Measurements from ENCODE around the gene MRPL16.

MRPL16 gene

DNA sequence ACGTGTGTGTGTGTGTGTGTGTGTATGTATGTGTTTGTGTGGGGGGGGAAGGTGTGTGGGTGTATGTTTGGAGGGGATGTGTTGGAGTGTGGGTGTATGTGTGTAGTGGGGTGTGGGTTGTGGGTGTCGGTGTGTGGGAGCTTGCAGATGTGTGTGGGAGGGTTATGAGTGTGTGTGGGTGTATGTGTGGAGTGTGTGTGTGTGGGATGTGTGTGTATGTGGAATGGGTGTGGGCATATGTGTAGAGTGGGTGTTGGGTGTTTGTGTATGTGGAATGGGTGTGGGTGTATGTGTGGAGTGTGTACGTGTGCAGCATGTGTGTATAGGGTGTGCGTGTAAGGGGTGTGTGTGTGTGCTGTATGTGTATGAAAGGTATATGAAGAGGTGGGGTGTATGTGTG, 40.8 kb downstream of the MRPL16 start:
- DNase-seq, result no peak

DNA sequence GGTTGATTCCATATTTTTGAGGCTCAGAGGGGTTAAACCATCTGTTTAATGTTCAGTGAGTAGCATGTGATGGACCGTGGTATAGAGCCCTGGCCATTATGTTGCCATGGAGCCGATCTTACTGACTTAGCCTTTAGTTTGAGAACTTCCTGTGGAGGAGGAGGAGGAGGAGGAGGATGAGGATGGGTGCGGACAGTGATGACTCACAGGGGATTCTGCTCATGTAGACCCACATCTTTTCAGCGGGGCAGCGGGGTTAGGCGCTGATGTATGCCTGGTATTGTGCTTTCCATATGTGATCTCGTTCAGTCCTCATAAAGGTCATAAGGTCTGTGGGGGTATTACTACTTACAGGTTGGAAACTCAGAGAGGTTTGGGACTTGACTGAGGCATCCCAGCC, 41.5 kb downstream of the MRPL16 start:
- peak; percentile 18 for DNase-seq

DNA sequence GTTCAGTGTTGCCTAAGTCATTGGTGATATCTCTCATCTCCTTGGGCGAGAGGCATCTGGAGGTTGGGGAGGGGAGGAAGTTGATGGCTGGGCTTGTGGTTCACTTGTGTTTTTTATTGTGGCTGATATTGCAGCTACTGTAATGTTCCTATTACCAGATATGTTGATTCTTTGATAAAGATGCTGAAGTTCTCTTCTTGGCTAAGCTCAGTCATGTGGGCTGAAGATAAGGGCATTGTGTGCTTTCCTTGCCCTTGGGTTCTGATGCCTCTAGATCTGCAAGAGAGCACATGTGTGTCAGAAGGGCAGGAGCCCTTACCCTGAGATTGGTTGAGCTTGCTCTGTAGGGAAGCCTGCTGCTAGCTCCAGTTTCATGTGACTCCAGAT, 43.4 kb downstream of the MRPL16 start:
- DNase-seq, result peak; percentile 13

DNA sequence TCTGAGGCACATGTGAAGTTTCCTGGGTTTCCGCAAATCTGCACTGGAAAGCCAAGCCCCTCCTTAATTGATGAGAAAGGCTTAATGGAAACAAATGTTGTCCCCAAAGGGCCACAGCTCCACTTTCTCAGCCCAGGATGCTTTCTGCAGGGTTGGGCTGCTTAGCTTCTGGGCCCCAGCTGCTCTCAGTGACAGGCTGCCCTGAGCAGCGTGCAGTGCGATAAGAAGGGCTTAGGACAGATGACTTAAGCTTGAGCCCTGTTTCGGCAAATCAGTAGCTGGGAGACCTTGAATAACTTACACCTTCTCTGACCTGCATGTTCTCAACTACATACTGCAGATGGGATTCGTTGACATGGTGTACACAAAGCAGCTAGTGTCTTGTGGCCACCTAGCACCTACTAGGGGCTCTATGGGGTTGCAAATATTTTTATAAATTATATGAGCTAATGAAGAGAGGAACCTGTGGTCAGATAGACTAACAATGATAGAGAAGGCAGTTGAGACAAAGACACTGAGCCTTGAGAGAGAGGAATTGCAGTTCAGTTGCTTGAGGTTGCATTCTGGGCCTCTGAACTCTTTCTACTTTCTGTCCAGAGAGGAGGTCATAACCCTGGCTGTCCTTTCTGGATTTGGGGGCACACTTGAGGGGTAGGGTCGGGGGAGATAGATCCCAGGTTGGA, 43.9 kb downstream of the MRPL16 start:
- DNase-seq, result no peak

DNA sequence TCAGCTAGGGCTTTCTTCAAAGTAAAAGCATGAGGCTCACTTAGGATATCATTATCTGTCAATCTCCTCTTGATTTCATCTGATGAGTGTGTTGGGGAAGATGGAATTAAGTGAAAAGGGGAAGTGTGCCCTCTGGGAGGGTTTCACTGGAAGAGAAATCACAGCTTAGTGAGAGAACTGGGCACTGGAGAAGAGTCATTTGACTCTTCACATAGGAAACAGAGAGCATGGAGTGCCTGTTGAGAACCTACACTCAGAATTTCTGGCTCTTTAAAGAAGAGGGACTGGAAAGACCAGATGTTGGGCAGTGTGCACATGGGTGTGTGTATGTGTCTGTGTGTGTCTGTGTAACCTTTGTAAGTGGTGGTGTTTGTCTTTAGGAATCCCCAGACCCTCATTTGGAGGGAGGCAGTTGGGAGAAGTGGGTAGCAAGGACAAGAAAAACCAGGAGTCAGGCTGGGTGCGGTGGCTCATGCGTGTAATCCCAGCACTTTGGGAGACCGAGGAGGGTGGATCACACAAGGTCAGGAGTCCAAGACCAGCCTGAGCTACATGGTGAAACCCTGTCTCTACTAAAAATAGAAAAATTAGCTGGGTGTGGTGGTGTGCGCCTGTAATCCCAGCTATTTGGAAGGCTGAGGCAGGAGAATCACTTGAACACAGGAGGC, 45.4 kb downstream of the MRPL16 start:
- no peak for DNase-seq

DNA sequence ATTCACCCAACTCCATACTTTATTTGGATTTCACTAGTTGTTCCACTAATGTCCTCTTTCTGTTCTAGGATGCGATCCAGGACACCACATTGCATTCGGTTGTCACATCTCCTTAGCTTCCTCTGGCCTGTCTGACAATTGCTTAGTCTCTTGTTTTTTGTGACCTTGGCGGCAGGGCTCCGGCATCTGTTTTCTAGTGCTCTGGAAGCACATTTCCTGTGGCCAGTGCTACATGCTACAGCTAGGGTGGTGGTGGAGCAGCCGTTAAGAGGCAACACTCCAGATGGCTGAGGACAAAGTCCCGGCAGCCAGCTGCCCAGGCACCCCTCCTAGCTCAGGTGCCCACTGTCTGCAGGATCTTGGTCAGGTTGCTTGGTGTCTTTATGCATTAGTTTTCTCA, 48.6 kb downstream of the MRPL16 start:
- no peak for DNase-seq

DNA sequence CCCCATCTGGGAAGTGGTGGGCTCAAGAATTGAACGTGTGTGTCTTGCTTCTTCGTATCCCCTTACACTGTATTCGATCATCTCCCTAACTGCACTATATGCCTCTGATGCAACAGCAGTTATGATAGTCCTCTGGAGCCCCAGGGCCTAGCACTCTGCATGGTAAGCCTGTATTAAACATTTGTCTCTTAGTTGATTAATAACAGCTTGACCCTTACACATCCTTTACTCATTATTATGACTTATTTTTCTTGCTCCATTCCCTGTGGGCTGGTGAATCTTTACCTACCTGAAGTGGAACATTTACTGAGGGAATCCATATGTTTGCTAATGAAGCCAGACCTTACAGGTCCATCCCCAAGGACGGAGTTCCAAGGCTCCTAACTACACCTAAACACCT, 49.8 kb downstream of the MRPL16 start:
- no peak for DNase-seq

DNA sequence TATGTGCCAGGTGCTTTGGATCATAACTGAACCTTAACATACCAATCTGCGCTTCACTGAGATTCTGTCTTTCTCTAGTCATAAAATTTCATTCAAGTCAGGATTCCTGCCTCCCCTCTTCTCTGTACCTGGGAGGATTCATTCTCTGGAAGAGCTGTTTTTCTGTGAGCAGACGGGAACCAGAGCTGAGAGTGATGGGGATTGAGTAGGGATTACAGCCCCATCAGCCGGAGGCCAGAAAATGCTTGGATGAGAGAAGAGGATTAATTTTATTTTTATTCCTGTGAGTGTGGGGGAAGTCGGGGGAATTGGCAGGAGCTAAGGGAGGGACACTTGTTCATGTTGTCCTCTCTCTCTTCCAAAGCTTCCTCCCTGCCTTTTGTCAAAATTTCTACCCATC, 50.7 kb downstream of the MRPL16 start:
- no peak for DNase-seq

DNA sequence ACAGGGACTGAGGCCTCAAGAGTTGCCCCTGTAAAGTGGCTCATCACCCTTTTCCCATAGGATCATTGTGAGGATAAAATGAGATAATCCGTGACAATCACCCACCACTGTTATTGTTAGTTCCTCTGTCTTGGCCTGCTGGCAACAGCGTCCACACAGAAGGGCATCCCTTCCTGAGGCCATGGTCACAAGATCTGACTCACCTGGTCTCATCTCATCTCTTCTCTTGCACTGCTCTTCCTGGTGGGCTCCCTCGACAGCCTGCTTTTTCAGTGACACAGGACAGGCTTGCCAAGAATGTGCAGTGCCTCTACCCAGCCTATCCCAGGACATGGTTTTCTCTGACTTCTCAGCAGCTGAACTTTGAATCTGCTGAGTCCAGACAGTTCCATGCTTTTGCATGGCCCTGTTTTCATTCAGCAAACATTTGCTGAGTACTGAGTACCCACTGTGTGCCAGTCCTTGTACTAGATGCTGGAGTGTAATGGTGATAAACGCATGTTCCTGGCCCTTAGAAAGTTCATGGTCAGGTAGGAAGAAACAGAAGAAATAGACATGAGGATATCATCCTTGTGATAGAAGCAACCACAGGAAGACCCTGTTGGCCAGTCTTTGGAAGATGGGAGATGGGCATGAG, 52.1 kb downstream of the MRPL16 start:
- DNase-seq, result no peak

DNA sequence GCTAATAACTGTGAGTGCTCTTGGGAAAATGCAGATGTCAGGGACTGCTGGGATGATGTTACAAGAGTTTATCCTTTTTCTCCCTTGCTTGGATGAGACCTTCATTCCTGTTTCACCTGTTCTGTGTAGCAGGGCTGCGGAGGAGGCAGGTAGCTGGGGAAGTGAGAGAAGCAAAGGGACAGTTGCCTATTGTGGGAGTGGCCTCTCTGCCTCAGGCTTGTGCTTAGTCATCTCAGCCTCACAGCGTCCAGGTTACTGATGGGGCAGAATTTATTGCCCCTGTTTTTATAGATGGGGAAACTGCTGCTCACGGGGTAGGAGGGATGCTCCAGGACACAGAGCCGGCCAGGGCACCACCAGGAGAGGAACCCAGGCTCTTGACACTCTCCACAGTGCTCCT, 53.7 kb downstream of the MRPL16 start:
- DNase-seq, result peak; percentile 24

DNA sequence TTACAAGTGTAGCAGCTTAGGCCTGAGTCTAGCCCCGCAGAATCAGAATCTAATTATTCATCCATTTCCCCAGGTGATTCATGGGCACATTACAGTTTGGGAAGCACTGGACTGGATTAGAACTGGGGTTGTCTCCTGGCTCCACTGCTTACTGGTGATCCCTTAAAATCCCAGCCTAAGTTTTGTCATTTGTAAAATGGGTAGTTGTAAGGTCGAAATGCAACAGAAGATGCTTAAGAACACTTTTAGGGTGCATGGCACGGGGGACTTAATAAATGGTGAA, 54.1 kb downstream of the MRPL16 start:
- DNase-seq, result no peak
